ENCODE results near the gene POU6F2. TPM values are rescaled to one million over a fixed set of nuclear protein-coding genes. Genes with fewer than 3 reads are reported as not detected.

Gene POU6F2, protein sequence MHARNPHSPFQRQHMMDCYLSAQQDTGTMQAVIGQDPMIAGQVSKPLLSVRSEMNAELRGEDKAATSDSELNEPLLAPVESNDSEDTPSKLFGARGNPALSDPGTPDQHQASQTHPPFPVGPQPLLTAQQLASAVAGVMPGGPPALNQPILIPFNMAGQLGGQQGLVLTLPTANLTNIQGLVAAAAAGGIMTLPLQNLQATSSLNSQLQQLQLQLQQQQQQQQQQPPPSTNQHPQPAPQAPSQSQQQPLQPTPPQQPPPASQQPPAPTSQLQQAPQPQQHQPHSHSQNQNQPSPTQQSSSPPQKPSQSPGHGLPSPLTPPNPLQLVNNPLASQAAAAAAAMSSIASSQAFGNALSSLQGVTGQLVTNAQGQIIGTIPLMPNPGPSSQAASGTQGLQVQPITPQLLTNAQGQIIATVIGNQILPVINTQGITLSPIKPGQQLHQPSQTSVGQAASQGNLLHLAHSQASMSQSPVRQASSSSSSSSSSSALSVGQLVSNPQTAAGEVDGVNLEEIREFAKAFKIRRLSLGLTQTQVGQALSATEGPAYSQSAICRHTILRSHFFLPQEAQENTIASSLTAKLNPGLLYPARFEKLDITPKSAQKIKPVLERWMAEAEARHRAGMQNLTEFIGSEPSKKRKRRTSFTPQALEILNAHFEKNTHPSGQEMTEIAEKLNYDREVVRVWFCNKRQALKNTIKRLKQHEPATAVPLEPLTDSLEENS
- 8.1 to 9.2 TPM (median 8.6 TPM) in 3 replicates for total RNA-seq

DNA sequence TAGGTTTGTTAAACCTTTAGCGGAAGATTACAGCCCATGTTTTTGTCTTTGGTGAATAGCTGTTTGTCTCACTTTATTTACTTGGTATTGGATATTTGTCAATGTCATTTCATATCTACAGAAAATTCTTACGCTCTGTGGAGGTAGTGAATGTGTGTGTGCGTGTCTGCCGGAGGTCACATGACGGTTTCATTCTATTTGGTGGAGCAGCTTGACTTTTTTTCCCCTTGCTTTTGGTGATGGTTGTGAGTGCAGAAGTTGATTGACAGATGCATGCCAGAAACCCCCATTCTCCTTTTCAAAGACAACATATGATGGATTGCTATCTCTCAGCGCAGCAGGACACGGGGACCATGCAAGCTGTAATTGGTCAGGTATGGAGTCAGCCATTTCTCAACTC lies at the start of gene POU6F2:
POU6F2 (plus strand) TSS at position 225 of the 400 bp plus-strand sequence; CDS start at position 270, 45 bp downstream.
- peak within 1 kb of the TSS; percentile 65 for H3K4me3 Mint-ChIP-seq
- no peaks in the 10 kb centered on the region for H3K9me3 Mint-ChIP-seq
- peaks cover 7% of the 10 kb centered on the region for H3K4me1 Mint-ChIP-seq
- TF ChIP-seq, protein P1, sequence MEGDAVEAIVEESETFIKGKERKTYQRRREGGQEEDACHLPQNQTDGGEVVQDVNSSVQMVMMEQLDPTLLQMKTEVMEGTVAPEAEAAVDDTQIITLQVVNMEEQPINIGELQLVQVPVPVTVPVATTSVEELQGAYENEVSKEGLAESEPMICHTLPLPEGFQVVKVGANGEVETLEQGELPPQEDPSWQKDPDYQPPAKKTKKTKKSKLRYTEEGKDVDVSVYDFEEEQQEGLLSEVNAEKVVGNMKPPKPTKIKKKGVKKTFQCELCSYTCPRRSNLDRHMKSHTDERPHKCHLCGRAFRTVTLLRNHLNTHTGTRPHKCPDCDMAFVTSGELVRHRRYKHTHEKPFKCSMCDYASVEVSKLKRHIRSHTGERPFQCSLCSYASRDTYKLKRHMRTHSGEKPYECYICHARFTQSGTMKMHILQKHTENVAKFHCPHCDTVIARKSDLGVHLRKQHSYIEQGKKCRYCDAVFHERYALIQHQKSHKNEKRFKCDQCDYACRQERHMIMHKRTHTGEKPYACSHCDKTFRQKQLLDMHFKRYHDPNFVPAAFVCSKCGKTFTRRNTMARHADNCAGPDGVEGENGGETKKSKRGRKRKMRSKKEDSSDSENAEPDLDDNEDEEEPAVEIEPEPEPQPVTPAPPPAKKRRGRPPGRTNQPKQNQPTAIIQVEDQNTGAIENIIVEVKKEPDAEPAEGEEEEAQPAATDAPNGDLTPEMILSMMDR (IDR thresholded peaks at IDR 0.05; ENCODE audit: unreplicated experiment): no peak
- no peak for DNase-seq (ENCODE audit: low spot score in 2 of 2, unreplicated experiment in 2 of 2)
- H3K36me3 Mint-ChIP-seq: no peaks in the 10 kb centered on the region
- no peak within 1 kb of the TSS for H3K27ac Mint-ChIP-seq
- H3K27me3 Mint-ChIP-seq (ENCODE audit: low read depth): peaks cover 54% of the 10 kb centered on the region

DNA sequence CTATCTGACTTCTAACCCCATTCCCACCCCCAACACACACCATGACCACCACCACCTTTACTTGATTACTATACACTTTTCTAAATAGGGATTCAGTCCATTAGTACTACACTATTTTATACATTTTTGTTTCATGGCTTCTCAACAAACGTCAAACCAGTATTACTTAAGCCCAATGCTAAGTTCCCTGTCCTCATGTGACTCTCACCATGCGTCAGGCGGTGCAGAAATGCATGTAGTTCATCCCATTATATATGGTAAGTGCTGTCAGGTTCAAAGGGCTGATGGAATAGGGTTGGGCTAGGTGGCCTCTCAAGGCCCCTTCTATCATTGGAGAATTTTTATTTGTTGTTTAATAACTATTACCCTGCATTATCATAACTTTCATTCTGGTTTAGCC lies 49.2 kb upstream of the POU6F2 start:
- peaks cover 24% of the 10 kb centered on the region for H3K4me1 Mint-ChIP-seq
- no peak overlapping the region for H3K4me3 Mint-ChIP-seq
- TF ChIP-seq, protein P1 (IDR thresholded peaks at IDR 0.05; ENCODE audit: unreplicated experiment): no peak
- H3K27ac Mint-ChIP-seq: no peak overlapping the region
- no peak for DNase-seq (ENCODE audit: low spot score in 2 of 2, unreplicated experiment in 2 of 2)
- no peaks in the 10 kb centered on the region for H3K9me3 Mint-ChIP-seq
- no peaks in the 10 kb centered on the region for H3K36me3 Mint-ChIP-seq
- H3K27me3 Mint-ChIP-seq (ENCODE audit: low read depth): no peaks in the 10 kb centered on the region

DNA sequence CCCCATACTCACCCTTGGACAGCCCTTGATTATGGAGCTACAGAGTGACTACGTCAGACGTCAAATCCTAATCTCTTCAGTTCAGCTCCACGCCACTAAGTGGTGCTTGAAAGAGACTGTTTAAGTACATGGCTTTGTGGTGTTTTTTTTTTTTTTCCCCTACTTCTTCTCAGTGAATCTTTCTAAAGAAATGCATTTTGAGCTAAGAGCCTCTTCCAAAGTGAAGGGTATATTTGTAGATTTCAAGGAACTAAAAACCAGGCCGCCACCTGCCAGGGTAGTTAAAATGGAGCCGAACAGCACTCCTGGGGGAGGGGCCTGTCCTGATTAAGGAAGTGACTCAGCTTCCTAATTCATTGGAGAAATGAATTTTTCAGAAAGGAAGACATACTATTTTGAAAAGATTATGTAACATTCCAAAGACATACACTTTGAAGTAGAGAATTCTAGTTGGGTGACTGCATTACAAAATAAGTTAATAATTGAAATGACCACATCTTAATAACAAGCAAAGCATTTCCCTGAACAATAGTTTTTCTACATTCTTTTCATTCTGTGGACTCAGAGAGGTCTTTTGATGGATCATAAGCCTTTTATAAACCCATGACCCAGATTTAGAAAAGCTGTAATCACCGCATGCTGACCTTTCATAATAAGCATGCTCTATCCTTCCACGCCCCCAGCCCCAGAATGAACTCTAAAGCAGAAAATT lies 48.1 kb upstream of the POU6F2 start:
- no peaks in the 10 kb centered on the region for H3K9me3 Mint-ChIP-seq
- peak overlapping the region; percentile 39 for H3K27ac Mint-ChIP-seq
- no peak for DNase-seq (ENCODE audit: low spot score in 2 of 2, unreplicated experiment in 2 of 2)
- peaks cover 24% of the 10 kb centered on the region for H3K4me1 Mint-ChIP-seq
- no peaks in the 10 kb centered on the region for H3K27me3 Mint-ChIP-seq (ENCODE audit: low read depth)
- no peak overlapping the region for H3K4me3 Mint-ChIP-seq
- H3K36me3 Mint-ChIP-seq: no peaks in the 10 kb centered on the region
- TF ChIP-seq, protein P1 (IDR thresholded peaks at IDR 0.05; ENCODE audit: unreplicated experiment): no peak

DNA sequence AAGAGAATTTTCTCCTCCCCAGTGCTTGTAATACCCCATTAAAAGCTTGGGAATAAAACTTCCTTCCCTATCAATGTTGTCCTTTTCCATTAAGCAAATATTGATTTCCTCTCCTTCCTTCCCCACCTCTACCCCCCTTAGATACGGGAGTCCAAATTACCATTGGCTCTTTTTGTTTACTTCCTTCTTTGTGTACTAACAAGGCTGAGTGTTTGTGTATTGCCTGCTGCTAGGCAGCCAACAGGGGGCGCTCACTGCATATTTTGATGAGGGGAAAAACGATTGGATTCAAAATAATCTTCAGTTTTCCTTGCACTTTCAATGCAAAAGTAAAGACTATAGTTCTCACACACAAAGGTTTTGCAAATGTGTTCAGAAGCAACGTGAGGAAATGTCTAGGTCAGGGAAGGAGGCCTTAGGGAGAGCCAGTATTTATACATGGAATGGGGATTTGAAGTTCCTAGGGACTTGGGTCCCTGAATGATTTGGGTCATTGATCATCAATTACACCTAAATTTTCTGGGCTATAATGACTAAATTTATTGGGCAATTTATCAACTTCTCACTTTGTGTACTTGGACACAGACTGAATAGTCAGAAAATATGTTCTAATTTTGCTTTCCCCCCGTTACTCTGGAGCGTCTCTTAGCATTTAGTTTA lies 45.1 kb upstream of the POU6F2 start:
- Mint-ChIP-seq H3K4me3 (no peak overlapping the region), H3K27ac (no peak overlapping the region), H3K9me3 (no peaks in the 10 kb centered on the region), H3K27me3 (ENCODE audit: low read depth) (no peaks in the 10 kb centered on the region), H3K36me3 (no peaks in the 10 kb centered on the region), H3K4me1 (peaks cover 24% of the 10 kb centered on the region)
- peak; percentile 57 to 86 for DNase-seq (ENCODE audit: low spot score in 2 of 2, unreplicated experiment in 2 of 2)
- TF ChIP-seq, protein P1 (IDR thresholded peaks at IDR 0.05; ENCODE audit: unreplicated experiment): peak; percentile 93

DNA sequence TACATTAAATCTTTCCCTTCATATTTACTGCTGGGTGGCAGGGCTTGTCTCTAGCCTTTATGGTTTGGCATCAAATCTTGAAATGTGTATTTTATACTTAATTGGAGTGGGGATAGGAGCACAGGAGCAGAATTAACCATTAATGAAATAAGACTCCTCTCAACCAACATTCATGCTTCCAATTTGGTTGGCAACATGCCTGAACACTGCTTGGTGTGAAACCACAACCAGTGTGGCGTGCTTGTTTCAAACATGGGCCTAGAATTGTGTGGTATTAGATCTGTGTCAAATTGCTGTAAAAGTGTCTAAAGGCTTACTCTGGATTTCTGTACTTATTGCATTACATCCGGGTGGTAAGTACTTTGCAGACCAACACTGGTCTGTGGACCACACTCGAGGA lies 43.7 kb upstream of the POU6F2 start:
- Mint-ChIP-seq H3K4me3 (no peak overlapping the region), H3K36me3 (no peaks in the 10 kb centered on the region), H3K4me1 (peaks cover 24% of the 10 kb centered on the region), H3K27ac (no peak overlapping the region), H3K27me3 (ENCODE audit: low read depth) (no peaks in the 10 kb centered on the region), H3K9me3 (no peaks in the 10 kb centered on the region)
- TF ChIP-seq, protein P1 (IDR thresholded peaks at IDR 0.05; ENCODE audit: unreplicated experiment): no peak
- DNase-seq (ENCODE audit: low spot score in 2 of 2, unreplicated experiment in 2 of 2): no peak

Data from mesothelial cell of epicardium (in vitro differentiated cells).